GM19035 (cell line): ENCODE results near the gene ITM2C.
A peak's percentile ranks its signal among the peaks of the same experiment; 100 is the strongest.

ENCODE experiments used
- ATAC-seq: cut with Tn5 transposase; IDR thresholded peaks from one replicate; pipeline ENCODE4 v1.9.1; 2021; ENCODE audit not compliant: unreplicated experiment

ITM2C gene

DNA sequence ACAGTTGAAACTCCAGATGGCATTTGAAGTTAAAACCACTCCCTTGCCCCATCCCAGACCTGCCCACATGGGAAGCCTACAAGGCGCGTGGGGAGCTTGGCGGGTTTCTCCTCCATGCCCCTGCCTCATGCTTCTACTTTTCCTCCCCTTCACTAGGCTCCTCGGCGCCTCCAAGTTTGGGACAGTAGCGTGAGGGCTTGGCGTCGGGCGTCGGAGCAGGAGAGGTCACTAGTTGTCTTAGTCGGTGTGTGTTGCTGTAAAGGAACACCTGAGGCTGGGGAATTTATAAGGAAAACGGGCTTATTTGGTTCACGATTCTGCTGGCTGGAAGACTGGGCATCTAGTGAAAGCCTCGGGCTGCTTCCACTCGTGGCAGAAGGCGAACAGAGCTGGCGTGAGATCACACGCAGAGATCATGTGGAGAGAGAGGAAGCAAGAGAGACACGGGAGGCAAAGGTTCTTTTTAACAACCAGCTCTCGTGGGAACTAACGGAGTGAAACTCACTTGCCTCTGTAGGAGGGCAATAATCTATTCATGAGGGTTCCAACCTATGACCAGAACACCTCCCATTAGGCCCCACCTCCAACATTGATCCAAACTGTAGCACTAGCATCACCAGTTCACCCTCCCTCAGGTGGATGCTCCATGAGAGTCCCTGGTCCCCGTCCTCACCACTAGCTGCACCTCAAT is 25.3 kb downstream of the ITM2C start:
- ATAC-seq: no peak

DNA sequence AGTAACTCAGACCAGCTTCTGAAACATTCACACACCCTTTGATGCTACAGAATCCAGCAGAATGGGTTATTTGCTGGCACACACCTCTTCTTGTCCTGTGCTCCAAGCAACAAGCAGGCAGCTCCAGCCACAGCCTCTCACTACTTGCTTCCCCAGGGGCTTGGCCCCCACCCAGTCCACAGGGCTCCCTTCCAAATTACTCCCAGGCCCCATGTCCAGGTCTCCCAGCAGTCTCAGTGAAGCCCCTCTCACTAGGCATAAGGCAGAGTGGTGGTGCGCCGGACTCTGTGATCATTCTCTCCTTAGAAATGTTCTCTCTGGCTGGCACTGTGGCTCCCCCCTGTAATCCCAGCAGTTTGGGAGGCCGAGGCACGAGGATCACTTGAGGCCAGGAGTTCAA is 25.9 kb downstream of the ITM2C start:
- ATAC-seq: no peak

DNA sequence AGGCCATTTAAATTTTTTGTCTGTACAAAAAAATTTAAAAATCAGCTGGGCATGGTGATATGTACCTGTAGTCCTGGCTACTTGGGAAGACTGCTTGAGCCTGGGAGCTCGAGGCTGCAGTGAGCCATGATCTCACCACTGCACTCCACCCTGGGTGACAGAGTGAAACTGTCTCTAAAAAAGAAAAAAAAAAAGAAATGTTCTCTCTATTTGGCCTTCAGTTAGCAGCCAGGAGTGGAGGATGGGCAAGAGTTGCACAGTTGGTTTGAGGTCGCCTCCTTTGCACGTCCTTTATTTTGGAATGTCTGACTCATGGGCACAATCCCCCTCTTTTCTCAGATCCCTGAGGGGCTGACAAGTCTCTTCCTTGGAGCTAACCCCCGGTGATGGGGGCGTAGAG is 26.3 kb downstream of the ITM2C start:
- no peak for ATAC-seq

DNA sequence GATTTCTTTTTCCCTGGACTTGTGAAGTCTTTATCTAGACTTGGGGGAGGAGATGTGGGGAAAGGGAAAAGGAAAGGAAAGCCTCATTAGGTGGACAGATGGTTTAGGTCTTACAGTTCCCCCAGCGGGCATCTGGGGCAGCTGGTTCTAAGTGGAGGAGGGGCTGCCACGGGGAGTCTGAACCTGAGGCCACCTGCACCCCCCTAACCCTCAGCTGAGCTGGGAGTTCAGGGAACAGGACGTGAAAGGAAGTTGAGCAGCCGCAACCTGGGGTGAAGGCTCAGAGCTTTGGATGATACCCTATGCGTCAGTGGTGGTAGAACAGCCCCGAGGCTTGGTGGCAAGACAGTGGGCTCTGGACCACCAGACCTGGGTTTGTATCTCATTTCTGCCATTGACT is 26.8 kb downstream of the ITM2C start:
- no peak for ATAC-seq

DNA sequence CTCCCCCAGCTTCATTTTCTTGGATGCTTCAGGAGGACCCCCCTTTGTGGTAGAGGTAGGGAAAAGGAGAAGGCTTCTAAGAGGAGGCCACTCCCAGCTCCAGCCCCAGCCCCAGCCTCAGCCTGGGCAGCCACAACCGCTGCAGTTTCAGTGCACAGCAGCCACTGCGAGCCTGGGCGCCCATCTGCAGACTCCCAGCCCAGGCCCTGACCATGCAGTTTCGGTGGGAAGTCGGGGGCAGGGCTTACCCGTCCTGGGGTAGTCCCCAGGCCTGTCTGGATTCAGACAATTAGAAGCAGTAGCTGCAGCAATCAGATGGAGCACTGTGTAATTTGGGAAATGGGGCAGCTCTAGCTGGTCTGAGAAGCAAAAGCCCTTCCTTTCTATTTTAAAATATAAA is 28.6 kb downstream of the ITM2C start:
- peak; percentile 64 for ATAC-seq

DNA sequence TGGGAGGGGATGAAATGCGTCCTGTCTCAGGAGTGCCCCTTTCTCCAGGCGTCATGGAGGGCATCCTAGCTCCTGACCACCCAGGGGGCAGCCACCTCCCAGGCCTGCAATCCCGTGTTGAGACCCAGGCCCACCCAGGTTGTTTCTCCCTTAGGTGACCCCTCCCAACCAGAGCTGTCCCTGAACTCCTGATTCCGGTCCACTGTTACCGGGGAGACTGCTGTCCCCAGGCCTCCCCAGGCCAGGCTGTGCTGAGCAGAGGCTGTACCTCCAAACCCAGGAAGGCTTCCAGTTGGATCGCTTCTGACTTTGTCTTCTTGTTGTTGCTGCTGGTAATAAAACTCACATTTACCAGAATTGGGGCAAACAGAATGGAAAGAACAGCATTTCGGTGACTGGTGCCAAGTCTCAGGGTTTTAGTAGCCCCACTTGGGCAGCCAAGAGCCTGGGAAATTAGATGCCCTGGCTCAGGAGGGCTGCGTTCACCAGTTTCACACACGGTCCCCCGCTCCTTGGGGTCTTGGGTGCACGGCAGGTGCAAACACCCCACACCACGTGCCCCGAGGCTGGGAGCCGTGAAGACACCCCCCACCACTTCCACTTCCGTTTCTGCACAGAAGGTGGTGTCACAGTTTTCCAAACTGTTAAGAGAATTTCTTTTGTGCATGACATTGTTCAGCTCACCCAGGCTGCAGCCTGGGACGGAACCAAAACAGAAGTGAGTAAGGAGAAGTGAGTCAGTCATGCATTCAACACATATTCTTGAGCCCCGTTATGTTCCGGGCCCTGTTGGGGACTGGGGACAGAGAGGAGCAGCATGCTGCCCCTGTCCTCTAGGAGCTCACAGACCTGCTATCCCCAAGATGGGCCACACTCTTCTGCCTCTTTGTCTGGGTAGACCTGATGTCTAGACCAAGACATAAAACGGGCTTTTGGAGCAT is 29.4 kb downstream of the ITM2C start:
- no peak for ATAC-seq

DNA sequence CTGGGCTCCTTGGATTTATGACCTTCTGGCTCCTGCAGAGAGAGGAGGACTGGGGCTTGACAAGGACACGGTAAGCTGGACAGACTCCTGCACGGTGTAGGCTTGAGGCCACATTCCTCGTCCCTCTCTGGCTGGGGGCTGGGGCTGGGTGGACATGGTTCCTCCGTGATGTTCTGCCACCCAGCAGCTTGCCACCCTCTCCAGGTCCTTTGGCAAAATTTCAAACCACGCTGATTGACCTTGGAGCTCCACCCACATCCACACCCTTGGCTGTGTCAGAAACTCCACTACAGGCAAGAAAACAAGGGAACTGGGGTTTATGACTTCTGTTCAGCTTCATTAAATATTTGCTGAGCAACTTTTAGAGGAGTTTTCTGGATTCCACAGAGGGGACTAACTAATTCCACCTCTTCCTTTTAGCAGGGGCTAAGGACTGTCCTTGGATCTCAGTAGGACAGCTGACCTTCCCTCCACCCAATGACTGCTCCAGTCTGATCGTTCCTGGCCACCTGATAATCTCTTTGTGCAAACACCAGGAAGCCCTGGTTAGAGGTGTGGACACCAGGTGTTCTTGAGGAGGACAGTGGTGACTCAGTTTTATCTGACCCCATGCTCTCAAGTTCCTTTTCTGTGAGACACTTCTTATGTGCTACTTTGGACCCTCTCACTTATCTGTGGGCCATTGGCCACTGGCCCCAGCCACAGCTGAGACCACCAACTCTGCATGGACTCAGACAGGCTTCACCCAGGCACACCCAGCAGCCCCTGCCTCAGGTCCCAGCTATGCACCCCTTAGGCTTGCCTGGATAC is 31.0 kb downstream of the ITM2C start:
- ATAC-seq: no peak

DNA sequence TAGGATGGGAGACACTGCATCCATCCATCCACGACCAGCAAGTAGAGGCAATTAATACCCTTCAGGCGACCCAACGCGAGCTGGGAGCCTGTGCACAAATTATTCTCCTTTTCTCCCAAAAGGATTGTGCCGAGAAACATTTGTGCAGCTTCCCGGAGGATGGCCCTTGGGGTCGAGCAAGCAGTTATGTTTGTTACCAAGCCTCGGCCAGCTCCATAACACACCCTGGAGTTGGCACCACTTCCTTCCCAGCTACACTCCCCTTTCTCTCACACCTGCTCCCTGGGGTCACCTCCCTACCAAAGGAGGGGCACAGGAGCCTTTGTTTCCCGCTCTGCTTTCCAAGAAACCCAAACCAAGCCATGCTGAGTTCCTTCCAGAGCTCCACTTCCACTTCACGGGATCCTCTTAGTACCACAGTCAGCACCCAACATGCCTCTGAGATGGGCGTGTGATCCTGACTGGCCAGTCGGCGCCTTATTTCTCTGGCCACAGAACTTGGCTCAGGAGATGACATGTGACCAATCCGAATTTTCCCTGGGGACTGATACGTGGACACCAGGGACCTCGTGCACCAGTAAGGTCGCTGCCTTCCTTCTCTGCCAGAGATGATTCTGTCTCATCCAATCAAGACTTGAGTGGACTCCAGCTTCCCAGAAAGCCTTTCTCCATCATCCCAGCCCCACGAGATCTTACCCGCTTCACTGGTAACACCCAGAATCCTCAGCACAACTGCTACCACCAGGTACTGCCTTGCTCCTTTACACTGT is 31.8 kb downstream of the ITM2C start:
- ATAC-seq: no peak

DNA sequence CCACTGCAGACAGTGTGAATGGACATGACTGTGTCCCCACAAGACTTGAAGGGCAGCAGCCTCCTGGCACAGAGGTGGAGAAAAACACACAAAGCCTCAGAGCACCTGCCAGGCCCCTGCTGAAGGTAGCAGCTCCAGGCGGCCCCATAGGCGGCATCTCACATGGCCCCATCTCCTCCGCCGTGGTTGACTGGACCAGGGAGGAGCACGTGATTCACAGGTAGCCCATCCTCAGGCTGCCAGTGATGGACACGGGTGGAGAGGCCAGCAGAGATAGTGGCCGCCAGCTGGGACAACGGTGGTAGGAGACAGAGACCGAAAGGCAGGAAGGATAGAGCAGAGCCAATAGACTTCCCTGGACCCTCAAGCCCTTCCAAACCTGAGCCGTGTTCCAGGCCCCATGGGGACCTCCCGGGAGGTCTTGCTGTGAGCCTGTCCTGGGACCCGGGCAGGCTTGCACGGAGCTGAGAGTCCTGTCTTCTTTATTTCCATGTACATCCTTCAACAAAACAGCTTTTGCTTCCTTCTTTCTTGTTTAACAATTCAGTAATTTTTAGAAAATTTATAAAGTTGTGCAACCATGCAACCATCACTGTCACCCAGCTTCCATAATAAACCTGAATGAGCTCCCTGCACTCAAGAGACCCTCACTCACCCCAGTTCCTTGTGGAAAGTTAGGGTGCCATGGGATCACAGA is 33.4 kb downstream of the ITM2C start:
- ATAC-seq: no peak

DNA sequence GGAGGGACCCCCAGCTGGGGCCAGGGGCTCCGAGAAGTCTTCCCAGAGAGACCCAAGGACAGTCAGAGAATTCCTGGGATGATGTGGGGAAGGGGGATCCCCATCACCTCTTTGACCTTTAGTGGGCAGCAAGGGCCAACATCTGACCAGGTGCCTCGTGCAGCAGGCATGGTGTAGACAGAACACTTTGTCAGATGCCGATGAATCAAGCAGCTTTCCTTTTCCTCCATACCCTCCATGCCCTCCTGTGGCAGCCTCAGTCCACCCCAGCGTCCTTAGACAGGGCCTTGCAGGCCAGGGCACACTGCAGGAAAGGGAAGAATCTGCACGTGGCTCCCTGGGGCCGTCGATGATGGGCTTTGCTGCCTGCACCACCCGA is 34.0 kb downstream of the ITM2C start:
- ATAC-seq: no peak

DNA sequence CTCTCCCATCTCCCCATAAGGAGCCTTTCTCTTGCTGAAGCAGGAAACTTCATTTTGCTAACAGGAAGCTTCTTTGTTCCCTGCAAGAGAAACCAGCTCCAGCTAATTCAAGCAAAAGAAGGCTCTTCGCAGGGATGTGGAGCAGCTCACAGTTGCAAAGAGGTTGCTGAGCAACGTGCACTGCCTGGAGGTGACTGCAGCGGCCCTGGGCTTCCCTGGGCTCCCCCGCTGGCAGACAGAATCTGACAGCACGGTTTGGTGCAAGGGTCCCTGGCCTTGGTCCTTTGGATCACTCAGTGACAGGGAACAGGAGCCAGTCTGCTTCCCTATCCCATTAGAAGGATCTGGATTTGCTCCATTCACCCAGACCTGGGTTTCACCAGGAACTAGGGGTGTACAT is 34.5 kb downstream of the ITM2C start:
- ATAC-seq: no peak

DNA sequence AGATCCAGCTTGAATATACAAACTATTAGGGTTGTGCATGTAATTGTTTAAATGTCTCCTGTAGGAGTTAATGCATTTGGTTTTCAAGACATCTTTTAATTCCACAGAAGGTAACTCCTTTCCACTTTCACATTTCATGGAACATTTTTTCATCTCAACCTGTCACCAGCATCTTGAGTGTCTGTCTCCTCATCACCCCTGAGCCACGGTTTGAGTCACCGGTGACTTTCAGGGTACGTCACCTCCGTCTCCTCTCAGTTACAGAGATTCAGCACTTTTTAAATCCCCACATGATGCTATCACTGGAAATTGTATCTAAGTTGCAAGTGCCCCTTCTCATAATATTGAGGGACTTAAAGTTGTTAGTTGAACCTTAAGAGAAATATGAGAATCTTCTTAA is 35.0 kb downstream of the ITM2C start:
- ATAC-seq: no peak

DNA sequence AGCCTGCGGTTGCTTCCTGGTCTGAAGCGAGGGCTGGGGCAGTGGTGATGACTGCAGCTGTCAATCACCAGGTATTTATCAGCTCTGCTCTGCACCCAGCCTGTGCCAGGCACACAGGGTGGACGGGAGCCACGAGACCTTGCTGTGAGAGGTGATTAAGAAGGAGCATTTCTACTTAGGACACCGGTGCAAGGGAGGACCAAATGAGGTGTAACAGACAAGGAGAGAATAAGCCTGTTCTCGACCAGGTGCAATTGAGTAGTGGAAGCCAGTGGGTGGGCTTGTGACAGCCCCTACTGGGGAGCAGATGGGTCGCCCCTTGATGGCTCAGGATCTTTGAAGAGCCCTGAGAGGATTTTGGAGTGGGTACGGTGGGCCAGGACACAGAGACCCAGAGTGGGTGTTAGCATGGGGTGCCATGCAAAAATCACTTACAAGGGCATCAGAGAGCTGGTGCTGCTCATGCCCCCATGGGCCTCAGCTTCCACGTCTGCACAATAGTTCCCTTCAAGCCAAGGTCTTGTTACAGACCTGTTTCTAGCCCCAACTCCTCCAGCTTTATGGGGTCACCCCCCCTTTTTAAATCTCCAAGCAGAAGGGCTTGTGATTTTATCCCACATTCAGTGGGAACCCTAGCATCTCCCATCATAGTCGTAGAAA is 35.7 kb downstream of the ITM2C start:
- ATAC-seq: no peak

DNA sequence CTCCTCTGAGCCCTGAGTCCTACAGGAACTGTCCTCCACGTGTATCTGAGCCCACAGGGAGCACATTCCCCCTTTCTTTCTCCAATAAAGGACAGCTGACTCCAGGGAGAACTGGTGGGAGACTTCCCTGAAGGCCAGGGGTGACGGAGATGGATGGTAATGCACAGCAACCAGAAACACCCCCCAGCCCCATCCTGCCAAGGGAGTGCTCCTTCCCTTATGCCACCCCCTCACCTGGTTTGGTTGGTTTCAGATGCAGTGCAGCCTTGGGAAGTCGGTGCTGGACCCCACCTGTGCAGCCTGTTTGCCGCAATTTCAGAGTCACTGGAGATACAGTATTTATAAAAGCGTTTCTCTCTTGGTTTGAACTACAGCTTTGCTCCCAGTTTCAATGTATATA is 36.3 kb downstream of the ITM2C start:
- no peak for ATAC-seq

DNA sequence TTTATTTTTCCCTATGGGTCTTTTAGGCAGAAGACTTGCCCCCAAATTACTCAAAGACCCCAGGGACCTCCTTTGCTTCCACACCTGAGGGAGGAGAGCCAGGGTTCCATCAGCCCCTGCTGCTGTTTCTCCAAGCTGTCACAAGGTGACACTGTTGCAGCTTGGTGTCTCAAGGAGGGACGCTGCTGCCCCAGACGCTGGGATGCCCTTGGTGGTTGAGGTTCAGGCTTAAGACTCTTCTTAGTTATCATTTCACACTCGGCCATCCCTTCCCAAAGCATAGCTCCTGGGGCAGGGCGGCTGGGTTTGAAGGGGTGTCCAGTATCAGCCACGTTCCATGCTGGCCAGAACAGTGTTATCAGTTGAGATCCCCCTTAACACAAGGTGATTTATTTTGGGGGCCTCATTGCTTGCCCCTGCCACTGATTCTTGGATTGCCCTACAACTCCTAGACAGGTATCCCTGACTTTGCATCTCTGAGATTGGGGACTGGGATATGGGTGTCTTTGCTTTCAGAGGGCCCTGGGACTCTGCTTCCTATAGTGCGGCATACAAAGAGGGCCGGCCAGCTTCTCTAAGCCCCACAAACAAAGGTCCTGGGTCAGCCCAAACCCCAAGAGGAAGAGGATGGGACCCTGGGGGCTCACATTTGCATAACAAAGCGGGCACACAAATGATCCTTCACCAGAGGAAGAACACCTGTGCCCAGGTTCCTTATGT is 37.6 kb downstream of the ITM2C start:
- ATAC-seq: peak; percentile 73

DNA sequence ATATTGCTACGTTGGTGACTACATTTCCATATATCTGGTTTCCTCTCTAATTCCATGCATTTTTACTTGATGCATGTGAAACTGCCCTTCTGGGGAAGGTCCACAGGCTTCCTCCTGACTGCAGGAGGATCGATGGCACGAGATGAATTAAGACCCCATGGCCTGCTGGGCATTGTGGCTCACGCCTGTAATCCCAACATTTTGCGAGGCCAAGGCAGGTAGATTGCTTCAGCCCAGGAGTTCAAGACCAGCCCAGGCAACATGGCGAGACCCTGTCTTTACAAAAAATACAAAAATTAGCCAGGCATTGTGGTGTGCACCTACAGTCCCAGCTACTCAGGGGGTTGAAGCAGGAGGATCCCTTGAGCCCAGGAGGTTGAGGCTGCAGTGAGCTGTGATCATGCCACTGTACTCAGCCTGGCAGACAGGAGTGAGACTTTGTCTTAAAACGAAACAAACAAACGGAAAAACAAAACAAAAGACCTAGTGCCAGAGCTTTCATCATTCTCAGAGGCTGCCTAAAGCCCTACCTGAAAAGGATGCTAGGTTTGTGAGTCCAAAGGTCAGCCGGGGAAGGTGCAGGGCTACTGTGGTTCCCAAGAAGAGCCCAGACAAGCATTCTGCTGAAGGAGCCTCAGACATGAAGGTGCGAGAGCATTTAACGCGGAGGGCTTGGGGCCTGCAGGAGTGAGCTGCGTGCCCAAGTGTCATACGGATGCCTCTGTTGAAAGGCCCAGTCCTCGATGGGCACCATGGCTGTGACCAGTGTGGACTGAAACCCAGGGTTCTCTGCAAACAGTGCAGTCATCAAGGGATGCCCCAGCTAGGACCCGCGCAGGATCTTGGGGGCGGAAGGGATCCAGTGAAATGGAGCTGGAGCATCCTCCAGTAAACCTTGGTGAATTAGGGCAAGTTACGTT is 38.7 kb downstream of the ITM2C start:
- ATAC-seq: no peak

DNA sequence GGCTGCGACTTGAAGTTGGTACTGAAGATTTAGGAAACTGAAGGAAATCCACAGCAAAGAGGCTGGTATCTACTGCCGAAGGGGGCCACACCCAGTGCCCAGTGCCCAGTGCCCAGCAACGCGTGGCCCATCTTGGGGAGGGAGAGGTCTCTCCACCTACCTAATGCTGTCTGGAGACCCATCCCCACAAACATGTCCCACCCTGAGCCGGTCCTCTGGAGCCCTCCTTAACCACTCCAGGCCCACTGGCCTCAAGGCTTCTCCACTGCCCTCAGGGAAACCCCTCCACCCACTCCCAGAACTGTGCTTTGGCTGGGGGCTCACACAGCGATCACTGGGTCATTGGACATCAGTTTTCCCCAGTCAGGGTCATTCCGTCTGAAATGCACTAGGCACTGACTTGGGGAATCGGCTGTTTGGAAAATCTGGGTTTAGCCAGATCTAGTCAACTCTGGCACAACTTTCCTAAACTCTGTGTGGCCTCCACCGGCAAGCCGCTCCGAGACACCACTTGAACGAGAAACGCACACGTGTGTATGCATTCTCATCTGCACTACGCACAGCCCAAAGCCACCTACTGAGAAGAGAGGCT is 40.2 kb downstream of the ITM2C start:
- no peak for ATAC-seq
